K562 (cell line): ENCODE data around the gene APOM. TPM values are rescaled to one million over a fixed set of nuclear protein-coding genes. Genes with fewer than 3 reads are reported as not detected.

Source experiments
- ATAC-seq: fragments of 200-7000 bp; cut with Tn5 transposase; 3 replicates; pipeline ENCODE4 v1.9.1; 2020; ENCODE audit warnings: moderate library complexity
- BruUV-seq: library from RNA; stranded (reverse); fragments of 400-500 nt; replicated peaks from 2 replicates; lab custom pipeline; 2021; lab: Mats Ljungman, UMichigan
- CTCF ChIA-PET: fragments of 300-600 bp; formaldehyde crosslinking; extraction: SDS; loops from one replicate; lab custom pipeline; 2021; ENCODE audit warnings: low intra/inter-chr PET ratio; lab: Yijun Ruan, JAX
- POLR2A ChIA-PET: fragments of 300-600, 350-650 bp; sonication (Branson Sonifier 250); formaldehyde crosslinking; extraction: SDS; loops from one replicate; lab custom pipeline; 2021; ENCODE audit warnings: antibody characterized with exemption, inconsistent platforms; lab: Yijun Ruan, JAX
- DNase-seq, 4 experiments: peaks; one replicate each; pipeline versions ENCODE4 v3.0.0 to v3.0.0-alpha.2; 2011 to 2018; ENCODE audit warnings: low spot score in 3 of 4, mixed read lengths in 3 of 4; ENCODE audit errors: extremely low read depth in 1 of 4
- FAIRE-seq: peaks from 2 replicates; lab custom pipeline; 2011; peaks lifted over from hg19 to GRCh38; lab: Jason Lieb, UNC
- H2AFZ ChIP-seq: 2 replicates; pipeline ENCODE4 v1.6.0; 2011; ENCODE audit warnings: low read depth, low read length, control low read depth, inconsistent platforms
- H3K27ac ChIP-seq: fragments of 200-600 bp; 3 replicates; pipeline ENCODE4 v1.8.0; 2011; ENCODE audit warnings: low read depth, mild to moderate bottlenecking, control low read depth, inconsistent platforms, low read length, moderate library complexity, mixed read lengths; ENCODE audit errors: extremely low read depth
- H3K27me3 ChIP-seq, 2 experiments: fragments of 300-600 bp in 1 of 2; 2 replicates in 1 of 2; 3 replicates in 1 of 2; pipeline versions ENCODE4 v1.6.0 to v1.8.0; 2011; ENCODE audit warnings: inconsistent platforms in 2 of 2, low read length in 2 of 2, mild to moderate bottlenecking in 1 of 2, mixed read lengths in 1 of 2, moderate library complexity in 1 of 2; ENCODE audit not compliant: control insufficient read depth in 2 of 2, insufficient read depth in 2 of 2
- H3K36me3 ChIP-seq: fragments of 300-600 bp; 3 replicates; pipeline ENCODE4 v1.8.0; 2011; ENCODE audit warnings: mild to moderate bottlenecking, low read length, inconsistent platforms; ENCODE audit not compliant: control insufficient read depth, insufficient read depth
- H3K4me1 ChIP-seq, 2 experiments: fragments of 200-600 bp in 1 of 2; replicated peaks in 1 of 2; 2 replicates in 1 of 2; 3 replicates in 1 of 2; pipeline versions ENCODE4 v1.5.1 to v1.8.0; 2011; ENCODE audit warnings: inconsistent platforms in 2 of 2, low read length in 2 of 2, mild to moderate bottlenecking in 1 of 2, mixed read lengths in 1 of 2, moderate library complexity in 1 of 2; ENCODE audit not compliant: control insufficient read depth in 2 of 2, insufficient read depth in 2 of 2
- H3K4me2 ChIP-seq: 2 replicates; pipeline ENCODE4 v1.6.1; 2011; ENCODE audit warnings: low read length, control low read depth, inconsistent platforms, mixed read lengths; ENCODE audit not compliant: insufficient read depth
- H3K4me3 ChIP-seq: fragments of 200-600 bp; sonication (generic), shearing (Covaris generic); 2 replicates; pipeline ENCODE4 v1.5.1; 2016; ENCODE audit warnings: control low read depth, inconsistent platforms
- H3K79me2 ChIP-seq: fragments of 200-600 bp; 3 replicates; pipeline ENCODE4 v1.8.0; 2011; ENCODE audit warnings: low read length, inconsistent platforms; ENCODE audit not compliant: control insufficient read depth, insufficient read depth
- H3K9ac ChIP-seq, 2 experiments: 2 replicates each; pipeline versions ENCODE4 v1.6.0 to v1.6.1; 2011; ENCODE audit warnings: low read depth in 2 of 2, low read length in 2 of 2, control low read depth in 1 of 2, inconsistent platforms in 1 of 2, mild to moderate bottlenecking in 1 of 2, mixed read lengths in 1 of 2; ENCODE audit not compliant: insufficient read depth in 1 of 2
- H3K9me1 ChIP-seq: one replicate; pipeline ENCODE4 v1.6.0; 2011; ENCODE audit warnings: inconsistent platforms, mild to moderate bottlenecking, low read length, moderate library complexity; ENCODE audit not compliant: control insufficient read depth, insufficient read depth
- H3K9me3 ChIP-seq: replicated peaks from 2 replicates; pipeline ENCODE4 v1.5.1; 2011; ENCODE audit warnings: low read depth, low read length, inconsistent platforms; ENCODE audit not compliant: control insufficient read depth, insufficient read depth
- H4K20me1 ChIP-seq: replicated peaks from 2 replicates; pipeline ENCODE4 v1.6.1; 2011; ENCODE audit warnings: low read length, inconsistent platforms, mixed read lengths; ENCODE audit not compliant: control insufficient read depth, insufficient read depth
- BHLHE40 ChIP-seq: IDR thresholded peaks from 2 replicates; pipeline ENCODE4 v1.6.1; 2011; ENCODE audit warnings: low read length, improper control_type of control experiment
- CBX1 ChIP-seq: sonication (generic); IDR thresholded peaks from 2 replicates; pipeline ENCODE4 v1.6.1; 2016; ENCODE audit warnings: antibody characterized with exemption, low read depth, mild to moderate bottlenecking
- CCAR2 ChIP-seq: fragments of 200-400 bp; formaldehyde crosslinking; IDR thresholded peaks from 2 replicates; pipeline ENCODE4 v1.6.1; 2017; ENCODE audit warnings: mild to moderate bottlenecking, low read depth, low read length
- GABPB1 ChIP-seq: sonication (generic); formaldehyde crosslinking; IDR thresholded peaks from 2 replicates; pipeline ENCODE4 v1.8.0; 2022; ENCODE audit warnings: mild to moderate bottlenecking, missing genetic modification reagents
- MEIS2 ChIP-seq: fragments of 450-650 bp; IDR thresholded peaks from 2 replicates; pipeline ENCODE4 v1.6.1; 2014; ENCODE audit warnings: mild to moderate bottlenecking; ENCODE audit not compliant: partially characterized antibody
- POLR2AphosphoS5 ChIP-seq: IDR thresholded peaks from 2 replicates; pipeline ENCODE4 v1.6.1; 2011; ENCODE audit warnings: mild to moderate bottlenecking, low read depth, low read length, moderate library complexity; ENCODE audit not compliant: control insufficient read depth, insufficient read depth
- POLR2G ChIP-seq: fragments of 200-400 bp; formaldehyde crosslinking; IDR thresholded peaks from 2 replicates; pipeline ENCODE4 v1.6.1; 2017; ENCODE audit warnings: low read depth, mild to moderate bottlenecking, antibody characterized with exemption, low read length, moderate library complexity
- RBFOX2 ChIP-seq: fragments of 200-400 bp; formaldehyde crosslinking; IDR thresholded peaks from 2 replicates; pipeline ENCODE4 v1.6.1; 2017; ENCODE audit warnings: low read depth, mild to moderate bottlenecking, low read length, moderate library complexity
- RBM14 ChIP-seq: fragments of 200-400 bp; formaldehyde crosslinking; IDR thresholded peaks from 2 replicates; pipeline ENCODE4 v1.6.1; 2018; ENCODE audit warnings: low read depth, mild to moderate bottlenecking, low read length, moderate library complexity, borderline replicate concordance; ENCODE audit not compliant: insufficient read depth
- SMAD2 ChIP-seq: fragments of 150-350 bp; IDR thresholded peaks from 2 replicates; pipeline ENCODE4 v1.6.1; 2014; ENCODE audit warnings: low read depth, mild to moderate bottlenecking, low read length
- SMARCB1 ChIP-seq: IDR thresholded peaks from 2 replicates; pipeline ENCODE4 v1.6.1; 2011; ENCODE audit warnings: improper control_type of control experiment, low read depth; ENCODE audit not compliant: insufficient read length
- SP1 ChIP-seq: sonication (generic); formaldehyde crosslinking; IDR thresholded peaks from 2 replicates; pipeline ENCODE4 v1.8.1; 2022; ENCODE audit warnings: mild to moderate bottlenecking, missing genetic modification reagents
- STAT5B ChIP-seq: fragments of 250-450 bp; sonication (Bioruptor Pico); IDR thresholded peaks from 2 replicates; pipeline ENCODE4 v1.8.0; 2021; ENCODE audit warnings: mild to moderate bottlenecking, inconsistent platforms
- TEAD1 ChIP-seq, 2 experiments: fragments of 450-650 bp in 1 of 2; sonication (generic) in 1 of 2; formaldehyde crosslinking; IDR thresholded peaks; 2 replicates each; pipeline versions ENCODE4 v1.4.0 to v1.8.0; 2020 to 2022; ENCODE audit warnings: mild to moderate bottlenecking in 2 of 2, missing genetic modification reagents in 1 of 2
- ZEB2 ChIP-seq: fragments of 450-650 bp; IDR thresholded peaks from 2 replicates; pipeline ENCODE4 v1.6.1; 2016
- WGBS: fragments of 100-300 bp; shearing (Covaris generic); methylation state at CpG from one replicate; pipeline ENCODE4 v1.1.6; 2016; ENCODE audit warnings: low coverage, mixed read lengths; ENCODE audit not compliant: insufficient coverage; ENCODE audit errors: missing lambda C conversion rate; 5-methylcytosine and 5-hydroxymethylcytosine counted together
- in situ Hi-C: fragments of 300-500 bp; cut with MboI; formaldehyde crosslinking; loops from 4 replicates; pipeline ENCODE4 v1.15.0; 2018; ENCODE audit warnings: inconsistent platforms, mixed read lengths
- intact Hi-C: fragments of 100-400 bp; cut with micrococcal nuclease; formaldehyde crosslinking; loops from 2 replicates; pipeline ENCODE4 v1.14.2; 2022
- polyA plus RNA-seq, 8 experiments: library from polyadenylated mRNA; depleted of rRNA in 4 of 8; stranded (reverse) in 5 of 8; unstranded in 3 of 8; fragments of >200 nt; fragmentation: Nextera tagmentation in 2 of 8; fragmentation: Illumina TruSeq in 1 of 8; extraction: Ambion mirVana in 2 of 8; extraction: Trizol in 1 of 8; gene quantifications; 2 replicates each; pipeline versions ENCODE4 v1.2.1 to v1.2.3, GENCODE V29; 2011 to 2014; ENCODE audit warnings: inconsistent platforms in 1 of 8, missing spikeins in 1 of 8
- total RNA-seq, 7 experiments: library from RNA; depleted of rRNA in 6 of 7; stranded (reverse); fragments of >200 nt in 6 of 7; fragmentation: Illumina TruSeq in 2 of 7; extraction: Trizol in 2 of 7; gene quantifications; 2 replicates each; pipeline versions ENCODE4 v1.2.1 to v1.2.3, GENCODE V29; 2011 to 2021; ENCODE audit warnings: low replicate concordance in 1 of 7
- TF ChIP-seq, protein P1 (sequence below): fragments of 250-450 bp; sonication (Bioruptor Pico); IDR thresholded peaks from 2 replicates; pipeline ENCODE4 v1.6.1; 2021; ENCODE audit warnings: mild to moderate bottlenecking
- TF ChIP-seq, protein P2 (sequence below): sonication (generic); formaldehyde crosslinking; IDR thresholded peaks from 2 replicates; pipeline ENCODE4 v1.8.1; 2023; ENCODE audit warnings: mild to moderate bottlenecking, missing genetic modification reagents

APOM gene
- total and polyA plus RNA-seq, 9 of the 15 experiments (the other 6 are each of a cell fraction or from before 2014, with no cell fraction given), result 5.7 to 24.3 (median 10.4) TPM

DNA sequence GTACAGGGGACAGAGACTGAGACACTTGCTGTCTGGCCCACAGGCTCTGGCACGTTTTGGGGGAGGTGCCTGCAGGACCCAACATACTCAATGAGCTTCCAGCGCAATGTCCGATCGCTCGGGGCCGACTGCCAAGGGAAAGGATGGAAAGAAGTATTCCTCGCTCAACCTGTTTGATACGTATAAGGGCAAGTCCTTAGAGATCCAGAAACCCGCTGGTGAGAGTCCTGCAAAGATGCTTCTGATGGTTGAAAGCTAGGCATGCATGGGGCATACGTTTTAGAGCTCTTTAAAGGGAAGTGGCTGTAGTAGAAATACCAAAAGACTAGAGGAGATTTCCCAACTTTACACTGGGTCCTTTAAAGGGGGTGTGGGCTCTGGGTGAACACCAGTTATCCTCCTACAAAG is 33.0 kb upstream of the APOM start:
- H3K4me2 ChIP-seq, result peak overlapping the region; percentile 99
- no peak for FAIRE-seq
- WGBS, result 79% methylated on average over 10 of the region's 10 CpGs
- H2AFZ ChIP-seq, result no peak overlapping the region
- peak overlapping the region; percentile 64 to 98; a peak in 3 of 4 replicates for H3K9ac ChIP-seq
- ChIA-PET POLR2A (interaction anchor here (0.6 to 12.4 kb wide), 18 partner anchors 10 to 1349 kb away, joined by 3 to 274 read pairs (median 4); partner anchors contain the start of genes BAG6, C6orf47, DDX39B and NFKBIL1), CTCF (no interaction called here)
- H3K27me3 ChIP-seq, result no peaks in the 10 kb centered on the region
- no peak for TF ChIP-seq CCAR2
- peak; percentile 54 for TF ChIP-seq RBFOX2
- no peak for TF ChIP-seq STAT5B (CRISPR knock-in tag)
- no peak for TF ChIP-seq POLR2AphosphoS5
- TF ChIP-seq SMARCB1, result no peak
- no peak for TF ChIP-seq TEAD1 (CRISPR knock-in tag; IDR thresholded peaks at IDR 0.05)
- no peak for TF ChIP-seq RBM14
- no peak for TF ChIP-seq MEIS2
- no peak for TF ChIP-seq ZEB2
- TF ChIP-seq SMAD2, result no peak
- TF ChIP-seq POLR2G, result 0 out of 2 replicates have a peak, but pooled peaks have one; percentile 25
- no peak for TF ChIP-seq CBX1
- TF ChIP-seq BHLHE40, result peak; percentile 68
- TF ChIP-seq, protein P1, sequence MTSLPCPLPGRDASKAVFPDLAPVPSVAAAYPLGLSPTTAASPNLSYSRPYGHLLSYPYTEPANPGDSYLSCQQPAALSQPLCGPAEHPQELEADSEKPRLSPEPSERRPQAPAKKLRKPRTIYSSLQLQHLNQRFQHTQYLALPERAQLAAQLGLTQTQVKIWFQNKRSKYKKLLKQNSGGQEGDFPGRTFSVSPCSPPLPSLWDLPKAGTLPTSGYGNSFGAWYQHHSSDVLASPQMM (CRISPR knock-in tag), result no peak
- TF ChIP-seq SP1 (CRISPR knock-in tag), result 0 out of 2 replicates have a peak, but pooled peaks have one; percentile 23
- TF ChIP-seq GABPB1 (CRISPR knock-in tag), result 0 out of 2 replicates have a peak, but pooled peaks have one; percentile 18
- TF ChIP-seq, protein P2, sequence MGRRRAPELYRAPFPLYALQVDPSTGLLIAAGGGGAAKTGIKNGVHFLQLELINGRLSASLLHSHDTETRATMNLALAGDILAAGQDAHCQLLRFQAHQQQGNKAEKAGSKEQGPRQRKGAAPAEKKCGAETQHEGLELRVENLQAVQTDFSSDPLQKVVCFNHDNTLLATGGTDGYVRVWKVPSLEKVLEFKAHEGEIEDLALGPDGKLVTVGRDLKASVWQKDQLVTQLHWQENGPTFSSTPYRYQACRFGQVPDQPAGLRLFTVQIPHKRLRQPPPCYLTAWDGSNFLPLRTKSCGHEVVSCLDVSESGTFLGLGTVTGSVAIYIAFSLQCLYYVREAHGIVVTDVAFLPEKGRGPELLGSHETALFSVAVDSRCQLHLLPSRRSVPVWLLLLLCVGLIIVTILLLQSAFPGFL (CRISPR knock-in tag), result no peak
- peaks cover 69% of the 10 kb centered on the region for H3K79me2 ChIP-seq
- peak overlapping the region; percentile 96; the same call in 1 of the 2 replicates for H3K4me3 ChIP-seq
- DNase-seq, result no peak
- peak overlapping the region; percentile 98; the same call in 2 of the 3 replicates for H3K27ac ChIP-seq
- peaks cover 25% of the 10 kb centered on the region; the same call in 1 of the 2 replicates for H4K20me1 ChIP-seq
- H3K9me3 ChIP-seq, result no peaks in the 10 kb centered on the region
- no peak for ATAC-seq
- BruUV-seq, result no TSS peak
- intact Hi-C loops, result no loop called here
- in situ Hi-C loops, result no loop called here
- peaks cover 12% of the 10 kb centered on the region for H3K9me1 ChIP-seq
- peaks cover 13 to 27% of the 10 kb centered on the region in 2 experiments for H3K4me1 ChIP-seq
- peaks cover 68% of the 10 kb centered on the region for H3K36me3 ChIP-seq
